K562 (cell line): ENCODE data around the gene ANGEL2. TPM values are rescaled to one million over a fixed set of nuclear protein-coding genes. Genes with fewer than 3 reads are reported as not detected.

Source experiments
- ATAC-seq: fragments of 200-7000 bp; cut with Tn5 transposase; 3 replicates; pipeline ENCODE4 v1.9.1; 2020; ENCODE audit warnings: moderate library complexity
- BruUV-seq: library from RNA; stranded (reverse); fragments of 400-500 nt; replicated peaks from 2 replicates; lab custom pipeline; 2021; lab: Mats Ljungman, UMichigan
- CTCF ChIA-PET: fragments of 300-600 bp; formaldehyde crosslinking; extraction: SDS; loops from one replicate; lab custom pipeline; 2021; ENCODE audit warnings: low intra/inter-chr PET ratio; lab: Yijun Ruan, JAX
- POLR2A ChIA-PET: fragments of 300-600, 350-650 bp; sonication (Branson Sonifier 250); formaldehyde crosslinking; extraction: SDS; loops from one replicate; lab custom pipeline; 2021; ENCODE audit warnings: antibody characterized with exemption, inconsistent platforms; lab: Yijun Ruan, JAX
- DNase-seq, 4 experiments: peaks; one replicate each; pipeline versions ENCODE4 v3.0.0 to v3.0.0-alpha.2; 2011 to 2018; ENCODE audit warnings: low spot score in 3 of 4, mixed read lengths in 3 of 4; ENCODE audit errors: extremely low read depth in 1 of 4
- FAIRE-seq: peaks from 2 replicates; lab custom pipeline; 2011; peaks lifted over from hg19 to GRCh38; lab: Jason Lieb, UNC
- H2AFZ ChIP-seq: 2 replicates; pipeline ENCODE4 v1.6.0; 2011; ENCODE audit warnings: low read depth, low read length, control low read depth, inconsistent platforms
- H3K27ac ChIP-seq: fragments of 200-600 bp; 3 replicates; pipeline ENCODE4 v1.8.0; 2011; ENCODE audit warnings: low read depth, mild to moderate bottlenecking, control low read depth, inconsistent platforms, low read length, moderate library complexity, mixed read lengths; ENCODE audit errors: extremely low read depth
- H3K27me3 ChIP-seq, 2 experiments: fragments of 300-600 bp in 1 of 2; 2 replicates in 1 of 2; 3 replicates in 1 of 2; pipeline versions ENCODE4 v1.6.0 to v1.8.0; 2011; ENCODE audit warnings: inconsistent platforms in 2 of 2, low read length in 2 of 2, mild to moderate bottlenecking in 1 of 2, mixed read lengths in 1 of 2, moderate library complexity in 1 of 2; ENCODE audit not compliant: control insufficient read depth in 2 of 2, insufficient read depth in 2 of 2
- H3K36me3 ChIP-seq: fragments of 300-600 bp; 3 replicates; pipeline ENCODE4 v1.8.0; 2011; ENCODE audit warnings: mild to moderate bottlenecking, low read length, inconsistent platforms; ENCODE audit not compliant: control insufficient read depth, insufficient read depth
- H3K4me1 ChIP-seq, 2 experiments: fragments of 200-600 bp in 1 of 2; replicated peaks in 1 of 2; 2 replicates in 1 of 2; 3 replicates in 1 of 2; pipeline versions ENCODE4 v1.5.1 to v1.8.0; 2011; ENCODE audit warnings: inconsistent platforms in 2 of 2, low read length in 2 of 2, mild to moderate bottlenecking in 1 of 2, mixed read lengths in 1 of 2, moderate library complexity in 1 of 2; ENCODE audit not compliant: control insufficient read depth in 2 of 2, insufficient read depth in 2 of 2
- H3K4me2 ChIP-seq: 2 replicates; pipeline ENCODE4 v1.6.1; 2011; ENCODE audit warnings: low read length, control low read depth, inconsistent platforms, mixed read lengths; ENCODE audit not compliant: insufficient read depth
- H3K4me3 ChIP-seq: fragments of 200-600 bp; sonication (generic), shearing (Covaris generic); 2 replicates; pipeline ENCODE4 v1.5.1; 2016; ENCODE audit warnings: control low read depth, inconsistent platforms
- H3K79me2 ChIP-seq: fragments of 200-600 bp; 3 replicates; pipeline ENCODE4 v1.8.0; 2011; ENCODE audit warnings: low read length, inconsistent platforms; ENCODE audit not compliant: control insufficient read depth, insufficient read depth
- H3K9ac ChIP-seq, 2 experiments: 2 replicates each; pipeline versions ENCODE4 v1.6.0 to v1.6.1; 2011; ENCODE audit warnings: low read depth in 2 of 2, low read length in 2 of 2, control low read depth in 1 of 2, inconsistent platforms in 1 of 2, mild to moderate bottlenecking in 1 of 2, mixed read lengths in 1 of 2; ENCODE audit not compliant: insufficient read depth in 1 of 2
- H3K9me1 ChIP-seq: one replicate; pipeline ENCODE4 v1.6.0; 2011; ENCODE audit warnings: inconsistent platforms, mild to moderate bottlenecking, low read length, moderate library complexity; ENCODE audit not compliant: control insufficient read depth, insufficient read depth
- H3K9me3 ChIP-seq: replicated peaks from 2 replicates; pipeline ENCODE4 v1.5.1; 2011; ENCODE audit warnings: low read depth, low read length, inconsistent platforms; ENCODE audit not compliant: control insufficient read depth, insufficient read depth
- H4K20me1 ChIP-seq: replicated peaks from 2 replicates; pipeline ENCODE4 v1.6.1; 2011; ENCODE audit warnings: low read length, inconsistent platforms, mixed read lengths; ENCODE audit not compliant: control insufficient read depth, insufficient read depth
- BCOR ChIP-seq: fragments of 450-650 bp; IDR thresholded peaks from 2 replicates; pipeline ENCODE4 v1.6.1; 2016
- CLOCK ChIP-seq: fragments of 250-450 bp; sonication (Bioruptor Pico); IDR thresholded peaks from 2 replicates; pipeline ENCODE4 v1.4.0; 2020; ENCODE audit warnings: mild to moderate bottlenecking, moderate library complexity, borderline replicate concordance
- ERF ChIP-seq: fragments of 450-650 bp; formaldehyde crosslinking; IDR thresholded peaks from 2 replicates; pipeline ENCODE4 v1.4.0; 2020; ENCODE audit warnings: mild to moderate bottlenecking, mixed read lengths
- GABPA ChIP-seq: fragments of 200-800 bp; sonication (Bioruptor generic); conservative IDR thresholded peaks from 2 replicates; pipeline ENCODE4 v1.6.1; 2016; ENCODE audit warnings: low read depth, missing genetic modification characterization, missing compliant biosample characterization
- MAZ ChIP-seq, 2 experiments: fragments of 450-650 bp in 1 of 2; sonication (generic) in 1 of 2; formaldehyde crosslinking; IDR thresholded peaks in 1 of 2; conservative IDR thresholded peaks in 1 of 2; 2 replicates each; pipeline versions ENCODE4 v1.4.0 to v1.5.0; 2020; ENCODE audit warnings: mild to moderate bottlenecking in 1 of 2, missing genetic modification reagents in 1 of 2
- PYGO2 ChIP-seq: fragments of 450-650 bp; IDR thresholded peaks from 2 replicates; pipeline ENCODE4 v1.6.1; 2016; ENCODE audit warnings: mild to moderate bottlenecking, missing genetic modification characterization, moderate library complexity, missing compliant biosample characterization
- SFPQ ChIP-seq: fragments of 200-400 bp; formaldehyde crosslinking; IDR thresholded peaks from 2 replicates; pipeline ENCODE4 v1.6.1; 2017; ENCODE audit warnings: mild to moderate bottlenecking, low read depth, low read length, moderate library complexity
- SMC3 ChIP-seq: conservative IDR thresholded peaks from 2 replicates; pipeline ENCODE4 v1.6.1; 2011; ENCODE audit warnings: low read depth, low read length, improper control_type of control experiment; ENCODE audit not compliant: insufficient read depth
- SREBF2 ChIP-seq: sonication (generic); formaldehyde crosslinking; IDR thresholded peaks from 2 replicates; pipeline ENCODE4 v1.4.0; 2020; ENCODE audit warnings: mild to moderate bottlenecking, missing genetic modification reagents
- TAF1 ChIP-seq: IDR thresholded peaks from 2 replicates; pipeline ENCODE4 v1.6.1; 2011; ENCODE audit warnings: mild to moderate bottlenecking, low read length, moderate library complexity; ENCODE audit not compliant: insufficient read depth, control insufficient read depth, severe bottlenecking; ENCODE audit errors: extremely low read depth
- TCF7L2 ChIP-seq: fragments of 150-350 bp; IDR thresholded peaks from 2 replicates; pipeline ENCODE4 v1.6.1; 2016; ENCODE audit warnings: low read depth, mild to moderate bottlenecking, low read length, moderate library complexity
- ZNF224 ChIP-seq: sonication (generic); formaldehyde crosslinking; IDR thresholded peaks from 2 replicates; pipeline ENCODE4 v1.8.0; 2022; ENCODE audit warnings: mild to moderate bottlenecking, missing genetic modification reagents
- ZNF274 ChIP-seq: IDR thresholded peaks from 2 replicates; pipeline ENCODE4 v1.6.1; 2011; ENCODE audit warnings: low read depth, mild to moderate bottlenecking, low read length, moderate library complexity, borderline replicate concordance
- WGBS: fragments of 100-300 bp; shearing (Covaris generic); methylation state at CpG from one replicate; pipeline ENCODE4 v1.1.6; 2016; ENCODE audit warnings: low coverage, mixed read lengths; ENCODE audit not compliant: insufficient coverage; ENCODE audit errors: missing lambda C conversion rate; 5-methylcytosine and 5-hydroxymethylcytosine counted together
- in situ Hi-C: fragments of 300-500 bp; cut with MboI; formaldehyde crosslinking; loops from 4 replicates; pipeline ENCODE4 v1.15.0; 2018; ENCODE audit warnings: inconsistent platforms, mixed read lengths
- intact Hi-C: fragments of 100-400 bp; cut with micrococcal nuclease; formaldehyde crosslinking; loops from 2 replicates; pipeline ENCODE4 v1.14.2; 2022
- polyA plus RNA-seq, 8 experiments: library from polyadenylated mRNA; depleted of rRNA in 4 of 8; stranded (reverse) in 5 of 8; unstranded in 3 of 8; fragments of >200 nt; fragmentation: Nextera tagmentation in 2 of 8; fragmentation: Illumina TruSeq in 1 of 8; extraction: Ambion mirVana in 2 of 8; extraction: Trizol in 1 of 8; gene quantifications; 2 replicates each; pipeline versions ENCODE4 v1.2.1 to v1.2.3, GENCODE V29; 2011 to 2014; ENCODE audit warnings: inconsistent platforms in 1 of 8, missing spikeins in 1 of 8
- total RNA-seq, 7 experiments: library from RNA; depleted of rRNA in 6 of 7; stranded (reverse); fragments of >200 nt in 6 of 7; fragmentation: Illumina TruSeq in 2 of 7; extraction: Trizol in 2 of 7; gene quantifications; 2 replicates each; pipeline versions ENCODE4 v1.2.1 to v1.2.3, GENCODE V29; 2011 to 2021; ENCODE audit warnings: low replicate concordance in 1 of 7

Gene ANGEL2
- total and polyA plus RNA-seq, 9 of the 15 experiments (the other 6 are each of a cell fraction or from before 2014, with no cell fraction given) = 6.8 to 34.6 (median 26.2) TPM

- no peak for DNase-seq
- no peak for FAIRE-seq
- BruUV-seq = no TSS peak
- in situ Hi-C loops (no loop called here), intact Hi-C loops (no loop called here)
- H3K9ac ChIP-seq = no peak overlapping the region
- TF ChIP-seq SFPQ = no peak
- no peak for TF ChIP-seq BCOR
- TF ChIP-seq SREBF2 = no peak
- no peak for TF ChIP-seq MAZ (CRISPR knock-in tag; conservative IDR thresholded peaks at IDR 0.05 in 1 of 2, IDR thresholded peaks at IDR 0.05 in 1 of 2)
- no peak for TF ChIP-seq SMC3
- TF ChIP-seq GABPA (tag) = no peak
- TF ChIP-seq PYGO2 (tag) = no peak
- TF ChIP-seq ZNF224 = no peak
- no peak for TF ChIP-seq TAF1
- no peak for TF ChIP-seq ERF (CRISPR knock-in tag)
- TF ChIP-seq TCF7L2 = no peak
- TF ChIP-seq ZNF274 = no peak
- no peak for TF ChIP-seq CLOCK (CRISPR knock-in tag)
- peaks cover 69 to 95% of the 10 kb centered on the region in 2 experiments for H3K27me3 ChIP-seq
- CTCF ChIA-PET = no interaction called here
- H3K4me3 ChIP-seq = no peak overlapping the region
- H3K79me2 ChIP-seq = no peaks in the 10 kb centered on the region
- H3K36me3 ChIP-seq = no peaks in the 10 kb centered on the region
- no peak overlapping the region for H3K4me2 ChIP-seq
- H3K27ac ChIP-seq = no peak overlapping the region
- ATAC-seq = no peak
- H4K20me1 ChIP-seq = no peaks in the 10 kb centered on the region
- WGBS = 12% methylated on average over 3 of the region's 3 CpGs
- H2AFZ ChIP-seq = no peak overlapping the region
- H3K9me3 ChIP-seq = no peaks in the 10 kb centered on the region
- no peaks in the 10 kb centered on the region for H3K9me1 ChIP-seq
- peaks cover 0 to 19% of the 10 kb centered on the region in 2 experiments; a peak in 2 of 5 replicates for H3K4me1 ChIP-seq
- POLR2A ChIA-PET = interaction anchor here (0.7 to 1.1 kb wide), 3 partner anchors 22 to 234 kb away, joined by 3 read pairs; no protein-coding TSS in a partner anchor
Observed at GRCh38 chr1:212955098-212955497, 60.6 kb downstream of the ANGEL2 start.
